ENCODE measurements around the gene ATP11B.

DNA sequence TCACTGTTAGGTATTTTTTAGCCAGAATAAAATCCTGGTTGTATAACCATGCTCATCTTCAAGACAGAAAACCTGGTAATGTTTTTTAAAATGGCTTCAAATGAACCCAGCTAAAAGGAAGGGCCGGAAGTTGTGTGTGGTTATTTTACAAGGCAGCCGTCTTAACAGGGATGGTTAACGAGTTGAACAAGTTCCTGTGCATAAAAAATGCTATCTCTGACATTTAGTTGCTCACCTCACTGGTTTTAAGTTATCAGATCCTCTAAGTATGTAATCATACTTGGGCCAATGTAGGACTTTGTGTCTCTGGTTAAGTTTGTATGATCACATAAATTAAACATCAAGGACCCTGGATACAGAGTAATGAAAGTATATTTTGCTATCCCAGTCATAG, 2.1 kb downstream of the ATP11B start:
- no peak for TF ChIP-seq ATF3 (IDR thresholded peaks at IDR 0.05)
- no peak for TF ChIP-seq ATF3 (CRISPR knock-in tag; conservative IDR thresholded peaks at IDR 0.05)
- TF ChIP-seq EZH2 (IDR thresholded peaks at IDR 0.05; ENCODE audit: borderline replicate concordance, low read depth, low read length), result no peak
- TF ChIP-seq ZNF316 (IDR thresholded peaks at IDR 0.05), result no peak
- TF ChIP-seq, protein P1, sequence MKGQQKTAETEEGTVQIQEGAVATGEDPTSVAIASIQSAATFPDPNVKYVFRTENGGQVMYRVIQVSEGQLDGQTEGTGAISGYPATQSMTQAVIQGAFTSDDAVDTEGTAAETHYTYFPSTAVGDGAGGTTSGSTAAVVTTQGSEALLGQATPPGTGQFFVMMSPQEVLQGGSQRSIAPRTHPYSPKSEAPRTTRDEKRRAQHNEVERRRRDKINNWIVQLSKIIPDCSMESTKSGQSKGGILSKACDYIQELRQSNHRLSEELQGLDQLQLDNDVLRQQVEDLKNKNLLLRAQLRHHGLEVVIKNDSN (CRISPR knock-in tag; IDR thresholded peaks at IDR 0.05), result no peak
- TF ChIP-seq TRIM25 (IDR thresholded peaks at IDR 0.05; ENCODE audit: borderline replicate concordance), result no peak
- TF ChIP-seq TBP (optimal IDR thresholded peaks at IDR 0.05; ENCODE audit: low read depth, low read length), result no peak
- TF ChIP-seq POLR2A (conservative IDR thresholded peaks at IDR 0.05), result 0 out of 2 replicates have a peak, but pooled peaks have one; percentile 26
- TF ChIP-seq GTF2F1 (IDR thresholded peaks at IDR 0.05; ENCODE audit: low read depth, low read length), result no peak
